ENCODE measurements around the gene STAT3. TPM values are rescaled to one million over a fixed set of nuclear protein-coding genes. Genes with fewer than 3 reads are reported as not detected.

The STAT3 gene
- total RNA-seq, 1 donor from 2014 or later: 68.0 TPM

GRCh38 chr17:42285346-42286050 is 102.7 kb downstream of the STAT3 start:
- Mint-ChIP-seq H3K9me3 (ENCODE audit: unreplicated experiment) (peaks cover 2% of the 10 kb centered on the region), H3K27ac (ENCODE audit: unreplicated experiment) (no peak overlapping the region), H3K4me3 (ENCODE audit: unreplicated experiment) (no peak overlapping the region), H3K36me3 (ENCODE audit: unreplicated experiment) (no peaks in the 10 kb centered on the region), H3K4me1 (ENCODE audit: low read depth, unreplicated experiment) (no peaks in the 10 kb centered on the region), H3K27me3 (ENCODE audit: unreplicated experiment) (peaks cover 2% of the 10 kb centered on the region)
- no peak for TF ChIP-seq CTCF (IDR thresholded peaks at IDR 0.05; ENCODE audit: partially characterized antibody, unreplicated experiment)
- DNase-seq: no peak

GRCh38 chr17:42284566-42284965 is 103.7 kb downstream of the STAT3 start:
- no peak overlapping the region for H3K4me3 Mint-ChIP-seq (ENCODE audit: unreplicated experiment)
- DNase-seq: no peak
- H3K9me3 Mint-ChIP-seq (ENCODE audit: unreplicated experiment): peaks cover 2% of the 10 kb centered on the region
- TF ChIP-seq CTCF (IDR thresholded peaks at IDR 0.05; ENCODE audit: partially characterized antibody, unreplicated experiment): no peak
- no peak overlapping the region for H3K27ac Mint-ChIP-seq (ENCODE audit: unreplicated experiment)
- peaks cover 2% of the 10 kb centered on the region for H3K27me3 Mint-ChIP-seq (ENCODE audit: unreplicated experiment)
- H3K4me1 Mint-ChIP-seq (ENCODE audit: low read depth, unreplicated experiment): no peaks in the 10 kb centered on the region
- no peaks in the 10 kb centered on the region for H3K36me3 Mint-ChIP-seq (ENCODE audit: unreplicated experiment)

- Mint-ChIP-seq H3K4me1 (ENCODE audit: low read depth, unreplicated experiment) (no peaks in the 10 kb centered on the region), H3K27me3 (ENCODE audit: unreplicated experiment) (peaks cover 2% of the 10 kb centered on the region), H3K9me3 (ENCODE audit: unreplicated experiment) (peaks cover 2% of the 10 kb centered on the region), H3K4me3 (ENCODE audit: unreplicated experiment) (no peak overlapping the region), H3K27ac (ENCODE audit: unreplicated experiment) (no peak overlapping the region), H3K36me3 (ENCODE audit: unreplicated experiment) (no peaks in the 10 kb centered on the region)
- no peak for DNase-seq
- no peak for TF ChIP-seq CTCF (IDR thresholded peaks at IDR 0.05; ENCODE audit: partially characterized antibody, unreplicated experiment)
These were observed 104.2 kb downstream of the STAT3 start for GRCh38 chr17:42284024-42284369.

GRCh38 chr17:42283241-42284023 is 104.8 kb downstream of the STAT3 start:
- no peaks in the 10 kb centered on the region for H3K4me1 Mint-ChIP-seq (ENCODE audit: low read depth, unreplicated experiment)
- TF ChIP-seq CTCF (IDR thresholded peaks at IDR 0.05; ENCODE audit: partially characterized antibody, unreplicated experiment): no peak
- peaks cover 2% of the 10 kb centered on the region for H3K27me3 Mint-ChIP-seq (ENCODE audit: unreplicated experiment)
- no peak for DNase-seq
- H3K4me3 Mint-ChIP-seq (ENCODE audit: unreplicated experiment): no peak overlapping the region
- H3K9me3 Mint-ChIP-seq (ENCODE audit: unreplicated experiment): peaks cover 2% of the 10 kb centered on the region
- H3K27ac Mint-ChIP-seq (ENCODE audit: unreplicated experiment): no peak overlapping the region
- no peaks in the 10 kb centered on the region for H3K36me3 Mint-ChIP-seq (ENCODE audit: unreplicated experiment)

All from glutamatergic neuron (in vitro differentiated cells).